ENCODE data around the gene SLC9A8. TPM values are rescaled to one million over a fixed set of nuclear protein-coding genes. Genes with fewer than 3 reads are reported as not detected.

Gene SLC9A8
- total and polyA plus RNA-seq, 9 of the 15 experiments (the other 6 are each of a cell fraction or from before 2014, with no cell fraction given), result 0.56 to 9.7 (median 5.0) TPM

DNA sequence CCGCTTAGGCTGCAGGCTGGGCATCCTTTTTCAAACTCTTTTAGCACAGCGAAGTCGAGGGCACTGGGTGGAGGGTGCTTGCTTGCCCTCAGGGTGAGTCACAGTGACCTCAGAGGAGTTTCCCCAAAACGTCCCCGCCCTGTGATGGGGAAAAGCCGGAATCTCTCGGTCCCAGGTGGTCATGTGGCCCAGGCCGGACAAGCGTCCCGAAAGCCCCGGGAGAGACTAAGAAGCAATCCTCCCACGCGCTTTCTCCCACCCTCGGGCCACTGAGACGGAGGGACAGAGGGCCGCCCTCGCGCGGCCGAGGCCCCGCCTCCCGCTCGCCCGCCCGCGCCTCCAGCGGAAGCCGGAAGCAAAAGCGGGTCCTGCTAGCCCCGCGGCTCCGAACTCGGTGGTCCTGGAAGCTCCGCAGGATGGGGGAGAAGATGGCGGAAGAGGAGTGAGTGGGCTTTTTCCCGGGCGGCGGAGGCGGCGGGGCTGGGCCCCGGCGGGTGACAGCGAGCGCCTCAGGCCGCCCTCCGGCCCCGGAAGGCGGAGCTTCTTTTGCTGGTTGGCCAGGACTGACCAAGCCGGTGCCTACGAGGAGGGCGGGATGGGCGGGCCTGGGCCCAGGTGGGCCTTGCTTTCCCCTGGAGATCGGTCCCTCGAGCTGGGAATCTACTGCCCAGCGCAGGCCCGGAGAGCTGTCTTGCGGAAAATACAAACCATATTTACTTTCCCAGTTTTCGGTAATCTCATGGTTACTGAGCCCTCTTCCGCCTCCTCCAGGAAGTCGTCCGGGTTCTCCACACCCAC, at the start of gene SLC9A8 (continued):
- TF ChIP-seq, protein P1, sequence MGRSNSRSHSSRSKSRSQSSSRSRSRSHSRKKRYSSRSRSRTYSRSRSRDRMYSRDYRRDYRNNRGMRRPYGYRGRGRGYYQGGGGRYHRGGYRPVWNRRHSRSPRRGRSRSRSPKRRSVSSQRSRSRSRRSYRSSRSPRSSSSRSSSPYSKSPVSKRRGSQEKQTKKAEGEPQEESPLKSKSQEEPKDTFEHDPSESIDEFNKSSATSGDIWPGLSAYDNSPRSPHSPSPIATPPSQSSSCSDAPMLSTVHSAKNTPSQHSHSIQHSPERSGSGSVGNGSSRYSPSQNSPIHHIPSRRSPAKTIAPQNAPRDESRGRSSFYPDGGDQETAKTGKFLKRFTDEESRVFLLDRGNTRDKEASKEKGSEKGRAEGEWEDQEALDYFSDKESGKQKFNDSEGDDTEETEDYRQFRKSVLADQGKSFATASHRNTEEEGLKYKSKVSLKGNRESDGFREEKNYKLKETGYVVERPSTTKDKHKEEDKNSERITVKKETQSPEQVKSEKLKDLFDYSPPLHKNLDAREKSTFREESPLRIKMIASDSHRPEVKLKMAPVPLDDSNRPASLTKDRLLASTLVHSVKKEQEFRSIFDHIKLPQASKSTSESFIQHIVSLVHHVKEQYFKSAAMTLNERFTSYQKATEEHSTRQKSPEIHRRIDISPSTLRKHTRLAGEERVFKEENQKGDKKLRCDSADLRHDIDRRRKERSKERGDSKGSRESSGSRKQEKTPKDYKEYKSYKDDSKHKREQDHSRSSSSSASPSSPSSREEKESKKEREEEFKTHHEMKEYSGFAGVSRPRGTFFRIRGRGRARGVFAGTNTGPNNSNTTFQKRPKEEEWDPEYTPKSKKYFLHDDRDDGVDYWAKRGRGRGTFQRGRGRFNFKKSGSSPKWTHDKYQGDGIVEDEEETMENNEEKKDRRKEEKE (IDR thresholded peaks at IDR 0.05; ENCODE audit: borderline replicate concordance in 1 of 2, control insufficient read depth in 1 of 2, low read depth in 2 of 2, low read length in 1 of 2), result no peak
- no peak for TF ChIP-seq RBM14 (IDR thresholded peaks at IDR 0.05; ENCODE audit: borderline replicate concordance, insufficient read depth, low read depth, low read length)
- TF ChIP-seq ZNF444 (CRISPR knock-in tag; IDR thresholded peaks at IDR 0.05), result no peak
- TF ChIP-seq, protein P2, sequence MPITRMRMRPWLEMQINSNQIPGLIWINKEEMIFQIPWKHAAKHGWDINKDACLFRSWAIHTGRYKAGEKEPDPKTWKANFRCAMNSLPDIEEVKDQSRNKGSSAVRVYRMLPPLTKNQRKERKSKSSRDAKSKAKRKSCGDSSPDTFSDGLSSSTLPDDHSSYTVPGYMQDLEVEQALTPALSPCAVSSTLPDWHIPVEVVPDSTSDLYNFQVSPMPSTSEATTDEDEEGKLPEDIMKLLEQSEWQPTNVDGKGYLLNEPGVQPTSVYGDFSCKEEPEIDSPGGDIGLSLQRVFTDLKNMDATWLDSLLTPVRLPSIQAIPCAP (CRISPR knock-in tag; IDR thresholded peaks at IDR 0.05; ENCODE audit: borderline replicate concordance), result no peak
- TF ChIP-seq L3MBTL2 (IDR thresholded peaks at IDR 0.05), result peak; percentile 71
- TF ChIP-seq, protein P3, sequence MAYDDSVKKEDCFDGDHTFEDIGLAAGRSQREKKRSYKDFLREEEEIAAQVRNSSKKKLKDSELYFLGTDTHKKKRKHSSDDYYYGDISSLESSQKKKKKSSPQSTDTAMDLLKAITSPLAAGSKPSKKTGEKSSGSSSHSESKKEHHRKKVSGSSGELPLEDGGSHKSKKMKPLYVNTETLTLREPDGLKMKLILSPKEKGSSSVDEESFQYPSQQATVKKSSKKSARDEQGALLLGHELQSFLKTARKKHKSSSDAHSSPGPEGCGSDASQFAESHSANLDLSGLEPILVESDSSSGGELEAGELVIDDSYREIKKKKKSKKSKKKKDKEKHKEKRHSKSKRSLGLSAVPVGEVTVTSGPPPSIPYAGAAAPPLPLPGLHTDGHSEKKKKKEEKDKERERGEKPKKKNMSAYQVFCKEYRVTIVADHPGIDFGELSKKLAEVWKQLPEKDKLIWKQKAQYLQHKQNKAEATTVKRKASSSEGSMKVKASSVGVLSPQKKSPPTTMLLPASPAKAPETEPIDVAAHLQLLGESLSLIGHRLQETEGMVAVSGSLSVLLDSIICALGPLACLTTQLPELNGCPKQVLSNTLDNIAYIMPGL (CRISPR knock-in tag; IDR thresholded peaks at IDR 0.05), result peak; percentile 77; the same call in 1 of the 2 replicates
- TF ChIP-seq, protein P4, sequence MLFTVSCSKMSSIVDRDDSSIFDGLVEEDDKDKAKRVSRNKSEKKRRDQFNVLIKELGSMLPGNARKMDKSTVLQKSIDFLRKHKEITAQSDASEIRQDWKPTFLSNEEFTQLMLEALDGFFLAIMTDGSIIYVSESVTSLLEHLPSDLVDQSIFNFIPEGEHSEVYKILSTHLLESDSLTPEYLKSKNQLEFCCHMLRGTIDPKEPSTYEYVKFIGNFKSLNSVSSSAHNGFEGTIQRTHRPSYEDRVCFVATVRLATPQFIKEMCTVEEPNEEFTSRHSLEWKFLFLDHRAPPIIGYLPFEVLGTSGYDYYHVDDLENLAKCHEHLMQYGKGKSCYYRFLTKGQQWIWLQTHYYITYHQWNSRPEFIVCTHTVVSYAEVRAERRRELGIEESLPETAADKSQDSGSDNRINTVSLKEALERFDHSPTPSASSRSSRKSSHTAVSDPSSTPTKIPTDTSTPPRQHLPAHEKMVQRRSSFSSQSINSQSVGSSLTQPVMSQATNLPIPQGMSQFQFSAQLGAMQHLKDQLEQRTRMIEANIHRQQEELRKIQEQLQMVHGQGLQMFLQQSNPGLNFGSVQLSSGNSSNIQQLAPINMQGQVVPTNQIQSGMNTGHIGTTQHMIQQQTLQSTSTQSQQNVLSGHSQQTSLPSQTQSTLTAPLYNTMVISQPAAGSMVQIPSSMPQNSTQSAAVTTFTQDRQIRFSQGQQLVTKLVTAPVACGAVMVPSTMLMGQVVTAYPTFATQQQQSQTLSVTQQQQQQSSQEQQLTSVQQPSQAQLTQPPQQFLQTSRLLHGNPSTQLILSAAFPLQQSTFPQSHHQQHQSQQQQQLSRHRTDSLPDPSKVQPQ (CRISPR knock-in tag; IDR thresholded peaks at IDR 0.05; ENCODE audit: borderline replicate concordance), result no peak
- TF ChIP-seq ZC3H11A (IDR thresholded peaks at IDR 0.05; ENCODE audit: low read depth, low read length), result no peak
- no peak; the same call in 1 of the 2 replicates for TF ChIP-seq TEAD4 (IDR thresholded peaks at IDR 0.05; ENCODE audit: low read length)
- TF ChIP-seq TEAD4 (CRISPR knock-in tag; IDR thresholded peaks at IDR 0.05; ENCODE audit: borderline replicate concordance), result no peak
- no peak for TF ChIP-seq SRSF9 (IDR thresholded peaks at IDR 0.05; ENCODE audit: borderline replicate concordance, low read depth, low read length)
- peak; percentile 39 for TF ChIP-seq POLR2B (IDR thresholded peaks at IDR 0.05; ENCODE audit: low read depth, partially characterized antibody)
- TF ChIP-seq LCOR (CRISPR knock-in tag; IDR thresholded peaks at IDR 0.05), result peak; percentile 82; the same call in 1 of the 2 replicates
- no peak for TF ChIP-seq ZNF830 (CRISPR knock-in tag; IDR thresholded peaks at IDR 0.05)
- no peak for TF ChIP-seq ZC3H4 (CRISPR knock-in tag; IDR thresholded peaks at IDR 0.05; ENCODE audit: borderline replicate concordance)
- TF ChIP-seq, protein P5, sequence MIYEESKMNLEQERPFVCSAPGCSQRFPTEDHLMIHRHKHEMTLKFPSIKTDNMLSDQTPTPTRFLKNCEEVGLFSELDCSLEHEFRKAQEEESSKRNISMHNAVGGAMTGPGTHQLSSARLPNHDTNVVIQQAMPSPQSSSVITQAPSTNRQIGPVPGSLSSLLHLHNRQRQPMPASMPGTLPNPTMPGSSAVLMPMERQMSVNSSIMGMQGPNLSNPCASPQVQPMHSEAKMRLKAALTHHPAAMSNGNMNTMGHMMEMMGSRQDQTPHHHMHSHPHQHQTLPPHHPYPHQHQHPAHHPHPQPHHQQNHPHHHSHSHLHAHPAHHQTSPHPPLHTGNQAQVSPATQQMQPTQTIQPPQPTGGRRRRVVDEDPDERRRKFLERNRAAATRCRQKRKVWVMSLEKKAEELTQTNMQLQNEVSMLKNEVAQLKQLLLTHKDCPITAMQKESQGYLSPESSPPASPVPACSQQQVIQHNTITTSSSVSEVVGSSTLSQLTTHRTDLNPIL (CRISPR knock-in tag; IDR thresholded peaks at IDR 0.05), result no peak
- TF ChIP-seq DPF2 (IDR thresholded peaks at IDR 0.05), result peak; percentile 73; the same call in 1 of the 2 replicates

All from K562 (cell line).